AG09319 (cell line): ENCODE results near the gene NT5C.
"Not testable (repeated sequence)": the region's sequence is repeated elsewhere in the genome, so short reads cannot be mapped to it uniquely, and the experiment has no call there.

Source experiments
- DNase-seq: peaks from one replicate; pipeline ENCODE4 v3.0.0-alpha.2; 2010; ENCODE audit warnings: low read depth; ENCODE audit errors: extremely low read depth
- TF ChIP-seq, protein P1 (sequence below): IDR thresholded peaks from 2 replicates; pipeline ENCODE4 v1.5.1; 2011; ENCODE audit warnings: low read depth, mild to moderate bottlenecking, inconsistent platforms, low read length, moderate library complexity

NT5C gene

GRCh38 chr17:75131278-75132017 lies at the start of gene NT5C:
TSS of gene NT5C (minus strand) at chr17:75131742. CDS start at chr17:75131707, 35 bp downstream.
- TF ChIP-seq, protein P1, sequence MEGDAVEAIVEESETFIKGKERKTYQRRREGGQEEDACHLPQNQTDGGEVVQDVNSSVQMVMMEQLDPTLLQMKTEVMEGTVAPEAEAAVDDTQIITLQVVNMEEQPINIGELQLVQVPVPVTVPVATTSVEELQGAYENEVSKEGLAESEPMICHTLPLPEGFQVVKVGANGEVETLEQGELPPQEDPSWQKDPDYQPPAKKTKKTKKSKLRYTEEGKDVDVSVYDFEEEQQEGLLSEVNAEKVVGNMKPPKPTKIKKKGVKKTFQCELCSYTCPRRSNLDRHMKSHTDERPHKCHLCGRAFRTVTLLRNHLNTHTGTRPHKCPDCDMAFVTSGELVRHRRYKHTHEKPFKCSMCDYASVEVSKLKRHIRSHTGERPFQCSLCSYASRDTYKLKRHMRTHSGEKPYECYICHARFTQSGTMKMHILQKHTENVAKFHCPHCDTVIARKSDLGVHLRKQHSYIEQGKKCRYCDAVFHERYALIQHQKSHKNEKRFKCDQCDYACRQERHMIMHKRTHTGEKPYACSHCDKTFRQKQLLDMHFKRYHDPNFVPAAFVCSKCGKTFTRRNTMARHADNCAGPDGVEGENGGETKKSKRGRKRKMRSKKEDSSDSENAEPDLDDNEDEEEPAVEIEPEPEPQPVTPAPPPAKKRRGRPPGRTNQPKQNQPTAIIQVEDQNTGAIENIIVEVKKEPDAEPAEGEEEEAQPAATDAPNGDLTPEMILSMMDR: peak; percentile 46
- DNase-seq: no peak

GRCh38 chr17:75181110-75181509 lies 49.6 kb upstream of the NT5C start:
- TF ChIP-seq, protein P1: no peak
- no peak for DNase-seq

GRCh38 chr17:75178453-75178852 lies 46.9 kb upstream of the NT5C start:
- TF ChIP-seq, protein P1: no peak
- DNase-seq: no peak

DNA sequence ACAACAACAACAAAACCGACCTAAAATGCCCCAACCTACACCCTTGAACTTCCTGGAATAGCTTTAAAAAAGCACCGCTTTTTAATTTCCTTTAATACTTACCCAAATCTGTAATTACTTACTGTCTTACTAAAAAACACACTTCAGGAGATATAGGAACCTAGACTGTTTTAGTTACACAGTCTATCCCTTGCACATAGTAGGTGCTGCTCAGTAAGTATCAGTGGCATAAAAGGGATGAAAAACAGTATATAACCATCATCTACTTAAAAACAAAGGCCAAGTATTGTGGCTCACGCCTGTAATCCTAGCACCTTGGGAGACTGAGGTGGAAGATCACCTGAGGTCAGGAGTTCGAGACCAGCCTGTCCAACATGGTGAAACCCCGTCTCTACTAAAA lies 45.1 kb upstream of the NT5C start:
- TF ChIP-seq, protein P1: no peak
- no peak for DNase-seq

- DNase-seq: no peak
- TF ChIP-seq, protein P1: no peak
Measured at GRCh38 chr17:75174996-75175395, 43.5 kb upstream of the NT5C start.

DNA sequence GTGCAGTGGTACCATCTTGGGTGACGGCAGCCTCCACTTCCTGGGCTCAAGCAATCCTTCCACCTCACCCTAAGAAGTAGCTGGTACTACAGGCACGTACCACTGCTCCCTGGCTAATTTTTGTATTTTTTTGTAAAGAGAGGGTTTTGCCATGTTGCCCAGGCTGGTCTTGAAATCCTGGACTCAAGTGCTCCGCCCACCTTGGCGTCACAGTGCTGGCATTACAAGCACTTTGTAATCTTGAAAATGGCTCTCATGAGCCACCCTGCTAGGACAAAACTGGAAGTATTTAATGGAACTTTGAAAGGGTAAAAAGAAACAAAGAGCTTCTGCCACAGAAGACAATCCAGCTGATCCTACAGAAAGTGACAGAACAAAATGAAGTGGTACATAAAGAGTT lies 42.0 kb upstream of the NT5C start:
- TF ChIP-seq, protein P1: no peak
- no peak for DNase-seq

DNA sequence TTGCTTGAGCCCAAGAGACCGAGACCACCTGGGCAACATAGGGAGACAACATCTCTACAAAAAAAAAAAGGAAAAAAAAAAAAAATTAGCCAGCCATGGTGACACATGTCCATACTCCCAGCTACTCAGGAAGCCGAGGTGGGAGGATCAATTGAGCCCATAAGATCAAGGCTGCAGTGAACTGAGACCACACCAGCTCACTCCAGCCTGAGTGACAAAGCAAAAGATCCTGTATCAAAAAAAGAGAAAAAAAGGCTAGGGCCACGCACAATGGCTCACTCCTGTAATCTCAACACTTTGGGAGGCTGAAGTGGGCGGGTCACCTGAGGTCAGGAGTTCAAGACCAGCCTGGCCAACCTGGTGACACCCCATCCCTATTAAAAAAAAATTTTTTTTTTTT lies 37.5 kb upstream of the NT5C start:
- no peak for DNase-seq
- TF ChIP-seq, protein P1: no peak

DNA sequence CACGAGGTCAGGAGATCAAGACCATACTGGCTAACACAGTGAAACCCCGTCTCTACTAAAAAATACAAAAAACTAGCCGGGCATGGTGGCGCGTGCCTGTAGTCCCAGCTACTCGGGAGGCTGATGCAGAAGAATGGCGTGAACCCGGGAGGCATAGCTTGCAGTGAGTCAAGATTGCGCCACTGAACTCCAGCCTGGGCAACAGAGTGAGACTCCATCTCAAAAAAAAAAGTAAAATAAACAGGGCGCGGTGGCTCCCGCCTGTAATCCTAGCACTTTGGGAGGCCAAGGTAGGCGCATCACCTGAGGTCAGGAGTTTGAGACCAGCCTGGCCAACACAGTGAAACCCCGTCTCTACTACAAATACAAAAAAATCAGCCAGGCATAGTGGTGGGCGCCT lies 33.1 kb upstream of the NT5C start:
- DNase-seq: not testable (repeated sequence)
